Thymus (tissue), 11 donors: Measurements from ENCODE around the gene CRELD2. TPM values are rescaled to one million over a fixed set of nuclear protein-coding genes. Genes with fewer than 3 reads are reported as not detected.

ENCODE experiments used
- DNase-seq, 9 donors: peaks; one replicate each; pipeline ENCODE4 v3.0.0-alpha.2; 2013; ENCODE audit warnings: low spot score in 9 of 9, low read depth in 6 of 9, missing footprints in 1 of 9
- H3K27ac ChIP-seq, 2 donors: one replicate each; pipeline ENCODE4 v1.5.1; 2013; ENCODE audit warnings: control low read depth in 1 of 2, low read depth in 1 of 2, low read length in 1 of 2, mild to moderate bottlenecking in 1 of 2, moderate library complexity in 1 of 2
- H3K27me3 ChIP-seq, 2 donors: one replicate each; pipeline ENCODE4 v1.5.1; 2013; ENCODE audit warnings: low read length in 1 of 2; ENCODE audit not compliant: control insufficient read depth in 2 of 2, insufficient read depth in 1 of 2
- H3K36me3 ChIP-seq, 2 donors: one replicate each; pipeline ENCODE4 v1.5.1; 2013; ENCODE audit warnings: low read length in 1 of 2, mild to moderate bottlenecking in 1 of 2, moderate library complexity in 1 of 2; ENCODE audit not compliant: control insufficient read depth in 2 of 2, insufficient read depth in 2 of 2
- H3K4me1 ChIP-seq, 2 donors: one replicate each; pipeline ENCODE4 v1.5.1; 2013; ENCODE audit warnings: low read length in 2 of 2; ENCODE audit not compliant: control insufficient read depth in 2 of 2, insufficient read depth in 2 of 2
- H3K4me3 ChIP-seq, 2 donors: one replicate each; pipeline ENCODE4 v1.5.1; 2013; ENCODE audit warnings: low read length in 2 of 2, control low read depth in 1 of 2, mild to moderate bottlenecking in 1 of 2
- H3K9me3 ChIP-seq, 2 donors: one replicate each; pipeline ENCODE4 v1.5.1; 2013; ENCODE audit warnings: low read length in 1 of 2, mild to moderate bottlenecking in 1 of 2; ENCODE audit not compliant: control insufficient read depth in 2 of 2, insufficient read depth in 1 of 2
- WGBS: extraction: QIAGEN DNeasy Blood & Tissue Kit; methylation state at CpG from one replicate; pipeline ENCODE4 v1.1.7; 2013; 5-methylcytosine and 5-hydroxymethylcytosine counted together
- polyA plus RNA-seq: library from polyadenylated mRNA; stranded (reverse); fragments of 200-250 nt; gene quantifications from one replicate; pipeline ENCODE4 v1.2.3, GENCODE V29; 2013
- total RNA-seq: library from RNA; stranded (reverse); fragments of 120-200 nt; gene quantifications from one replicate; pipeline ENCODE4 v1.2.4, GENCODE V29; 2013
- donor health status: healthy.

CRELD2 gene
- total and polyA plus RNA-seq, 2 donors = 24.3 to 25.8 TPM

- 91% methylated on average over 12 of the region's 12 CpGs for WGBS
- Histone ChIP-seq H3K4me1 (peaks cover 10 to 20% of the 10 kb centered on the region in 2 donors), H3K27me3 (no peaks in the 10 kb centered on the region), H3K36me3 (peaks cover 4 to 7% of the 10 kb centered on the region in 2 donors), H3K9me3 (no peaks in the 10 kb centered on the region), H3K27ac (no peak overlapping the region), H3K4me3 (no peak overlapping the region)
- no peak for DNase-seq
These were observed 39.5 kb downstream of the CRELD2 start for GRCh38 chr22:49957826-49958365.

DNA sequence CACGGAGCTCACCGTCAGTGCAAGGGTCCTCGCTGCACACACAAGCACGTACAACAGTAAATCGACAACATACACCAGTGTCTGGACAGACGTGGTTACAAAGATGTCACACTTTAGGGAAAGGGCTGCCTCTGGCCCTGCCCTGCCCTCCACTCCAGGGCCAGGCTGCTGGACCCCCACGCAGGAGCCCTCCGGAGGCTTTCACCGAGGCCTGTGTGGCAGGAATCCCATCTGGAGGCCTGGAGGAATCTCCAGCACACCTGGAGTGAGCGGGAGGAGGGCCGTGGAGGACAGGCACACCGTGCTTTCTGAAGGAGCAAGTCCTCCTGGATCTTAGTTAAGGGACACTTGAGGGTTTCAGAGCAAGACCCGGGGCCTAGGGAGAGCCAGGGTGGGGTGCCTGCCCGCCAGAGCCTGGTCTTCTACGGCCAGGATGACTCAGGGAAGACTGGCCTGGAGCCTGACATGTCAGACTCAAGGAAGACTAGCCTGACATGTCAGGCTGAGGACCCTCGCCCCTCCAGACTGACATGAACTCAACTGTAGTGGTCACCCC is 40.0 kb downstream of the CRELD2 start:
- H3K9me3 ChIP-seq = no peaks in the 10 kb centered on the region
- DNase-seq = no peak
- 97% methylated on average over 16 of the region's 16 CpGs for WGBS

DNA sequence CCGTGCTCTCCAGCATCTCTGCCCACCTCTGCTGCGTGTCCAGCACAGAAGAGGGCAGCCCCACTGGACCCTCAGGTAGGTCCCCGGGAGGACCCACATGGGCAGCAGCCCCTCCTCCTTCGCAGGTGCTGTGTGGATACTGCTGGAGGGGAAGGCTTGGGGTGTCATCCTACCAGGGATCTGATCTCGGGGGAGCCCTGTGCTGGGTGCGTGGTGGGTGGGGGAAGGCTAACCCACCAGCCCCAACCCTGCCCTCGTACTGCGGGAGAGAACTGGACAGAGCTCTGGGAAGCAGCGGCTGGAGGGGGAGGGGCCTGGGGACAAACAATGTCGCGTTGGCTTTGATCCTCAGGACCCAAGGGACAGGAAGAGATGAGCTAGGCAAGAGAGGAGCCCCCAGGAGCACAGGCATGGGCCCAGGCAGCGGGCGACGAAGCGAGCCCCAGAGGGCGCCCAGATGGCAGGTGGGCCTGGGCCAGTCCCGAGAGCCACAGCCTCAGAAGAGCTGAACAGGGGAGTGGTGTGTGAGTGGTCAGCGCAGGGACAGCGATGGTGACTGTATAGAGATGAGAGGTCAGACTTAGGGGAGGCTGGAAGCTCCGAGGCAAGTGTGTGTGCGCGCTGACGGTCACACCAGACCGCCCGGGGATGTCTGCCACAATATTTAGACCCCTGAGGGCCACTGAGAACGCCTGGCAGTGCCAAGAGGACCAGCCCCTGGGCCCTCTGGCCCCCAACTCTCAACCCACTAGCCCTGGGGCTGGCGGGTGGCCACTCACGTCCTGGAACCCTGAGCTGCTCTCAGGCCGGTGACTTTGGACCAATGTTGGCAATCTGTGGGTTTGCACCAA is 40.7 kb downstream of the CRELD2 start:
- Histone ChIP-seq H3K27me3 (no peaks in the 10 kb centered on the region), H3K27ac (no peak overlapping the region), H3K9me3 (no peaks in the 10 kb centered on the region), H3K4me1 (peaks cover 19 to 32% of the 10 kb centered on the region in 2 donors), H3K4me3 (peak overlapping the region in 1 of 2 donors; percentile 92), H3K36me3 (peaks cover 14 to 19% of the 10 kb centered on the region in 2 donors)
- DNase-seq = no peak
- WGBS = 93% methylated on average over 29 of the region's 29 CpGs

More for the DNA sequence above, 40.0 kb downstream of the CRELD2 start:
- Histone ChIP-seq H3K4me3 (no peak overlapping the region), H3K27ac (no peak overlapping the region), H3K36me3 (peaks cover 9 to 12% of the 10 kb centered on the region in 2 donors), H3K27me3 (no peaks in the 10 kb centered on the region), H3K4me1 (peaks cover 16 to 25% of the 10 kb centered on the region in 2 donors)

GRCh38 chr22:49959782-49960158 is 41.3 kb downstream of the CRELD2 start:
- WGBS = 14% methylated on average over 21 of the region's 21 CpGs

GRCh38 chr22:49960159-49961004 is 41.9 kb downstream of the CRELD2 start, which contains the start of gene PIM3:
PIM3 (plus strand) TSS chr22:49960772; CDS start chr22:49960948, 176 bp downstream.
- peak within 1 kb of the TSS; percentile 59 to 92 for H3K4me3 ChIP-seq
- peak within 1 kb of the TSS; percentile 65 to 97 for H3K27ac ChIP-seq
- no peaks in the 10 kb centered on the region for H3K9me3 ChIP-seq
- H3K36me3 ChIP-seq = peaks cover 24 to 25% of the 10 kb centered on the region in 2 donors
- peak; percentile 79 to 97 (median 92) for DNase-seq
- H3K4me1 ChIP-seq = peaks cover 19 to 34% of the 10 kb centered on the region in 2 donors
- WGBS = under 1% methylated on average over 137 of the region's 137 CpGs
- no peaks in the 10 kb centered on the region for H3K27me3 ChIP-seq

More at GRCh38 chr22:49959782-49960158, 41.3 kb downstream of the CRELD2 start:
- H3K27ac ChIP-seq = peak overlapping the region; percentile 65 to 97
- H3K4me1 ChIP-seq = peaks cover 19 to 38% of the 10 kb centered on the region in 2 donors
- peaks cover 18 to 24% of the 10 kb centered on the region in 2 donors for H3K36me3 ChIP-seq
- H3K9me3 ChIP-seq = no peaks in the 10 kb centered on the region
- peak overlapping the region; percentile 45 to 92 for H3K4me3 ChIP-seq
- no peak for DNase-seq
- H3K27me3 ChIP-seq = no peaks in the 10 kb centered on the region

DNA sequence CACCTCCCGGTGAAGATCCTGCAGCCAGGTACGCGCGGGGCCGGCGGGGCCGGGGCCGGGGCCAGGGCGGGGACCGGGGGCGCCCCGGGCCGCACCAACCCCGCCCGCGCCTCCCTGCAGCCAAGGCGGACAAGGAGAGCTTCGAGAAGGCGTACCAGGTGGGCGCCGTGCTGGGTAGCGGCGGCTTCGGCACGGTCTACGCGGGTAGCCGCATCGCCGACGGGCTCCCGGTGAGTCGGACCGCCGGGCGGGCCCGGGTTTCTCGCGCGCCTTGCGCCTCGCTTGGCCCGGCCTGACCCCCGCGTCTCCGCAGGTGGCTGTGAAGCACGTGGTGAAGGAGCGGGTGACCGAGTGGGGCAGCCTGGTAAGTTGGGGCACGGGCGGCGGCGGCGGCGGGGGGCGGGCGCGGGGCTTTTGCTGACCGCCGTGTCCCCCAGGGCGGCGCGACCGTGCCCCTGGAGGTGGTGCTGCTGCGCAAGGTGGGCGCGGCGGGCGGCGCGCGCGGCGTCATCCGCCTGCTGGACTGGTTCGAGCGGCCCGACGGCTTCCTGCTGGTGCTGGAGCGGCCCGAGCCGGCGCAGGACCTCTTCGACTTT is 42.7 kb downstream of the CRELD2 start:
- H3K4me1 ChIP-seq = peaks cover 19 to 33% of the 10 kb centered on the region in 2 donors
- H3K27me3 ChIP-seq = no peaks in the 10 kb centered on the region
- peaks cover 25 to 27% of the 10 kb centered on the region in 2 donors for H3K36me3 ChIP-seq
- under 1% methylated on average over 83 of the region's 84 CpGs for WGBS
- DNase-seq = peak in 2 of 9 donors; percentile 42 to 46
- no peaks in the 10 kb centered on the region for H3K9me3 ChIP-seq
- peak overlapping the region in 1 of 2 donors; percentile 97 for H3K27ac ChIP-seq
- H3K4me3 ChIP-seq = peak overlapping the region; percentile 59 to 92

- WGBS = 1% methylated on average over 49 of the region's 49 CpGs
- Histone ChIP-seq H3K27ac (peak overlapping the region; percentile 48 to 97), H3K27me3 (no peaks in the 10 kb centered on the region), H3K4me1 (peaks cover 19 to 38% of the 10 kb centered on the region in 2 donors), H3K4me3 (peak overlapping the region; percentile 59 to 92), H3K9me3 (no peaks in the 10 kb centered on the region), H3K36me3 (peaks cover 25 to 27% of the 10 kb centered on the region in 2 donors)
- DNase-seq = no peak
These were observed 43.2 kb downstream of the CRELD2 start for GRCh38 chr22:49961601-49962011.

DNA sequence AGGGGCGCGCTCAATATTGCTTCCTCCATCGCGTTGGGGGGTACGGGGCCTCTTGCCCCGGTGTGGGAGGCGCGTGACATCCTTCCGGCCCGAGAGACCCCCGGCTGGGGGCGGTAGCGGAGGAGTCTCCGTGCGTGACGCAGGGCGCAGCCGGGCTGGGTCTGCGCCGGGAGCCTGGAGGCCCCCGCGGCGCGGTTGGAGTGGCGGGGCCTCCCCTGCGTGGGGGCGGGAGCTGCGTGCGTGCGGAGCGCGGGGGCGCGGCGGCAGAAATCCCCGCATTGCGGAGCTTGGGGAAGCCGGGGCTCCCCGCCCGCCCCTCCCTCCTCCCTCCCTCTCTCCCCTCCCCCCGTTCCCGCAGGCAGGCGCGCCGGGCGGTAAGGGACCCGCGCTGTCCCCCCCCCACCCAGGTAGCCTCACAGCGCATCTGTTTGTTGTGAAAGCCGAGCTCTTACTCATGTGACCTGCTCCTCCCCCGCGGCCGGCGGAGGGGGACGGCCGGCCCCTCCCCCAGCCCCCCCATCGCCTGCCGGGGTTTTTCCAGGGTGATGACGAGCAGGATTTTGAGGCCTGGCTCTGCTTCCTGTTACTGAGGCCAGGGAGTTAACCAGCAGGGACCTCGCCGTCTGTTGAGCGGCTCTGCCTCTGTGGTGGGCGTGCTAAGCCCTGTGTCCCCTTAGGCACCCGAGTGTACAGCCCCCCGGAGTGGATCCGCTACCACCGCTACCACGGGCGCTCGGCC is 43.7 kb downstream of the CRELD2 start:
- H3K36me3 ChIP-seq = peaks cover 25 to 27% of the 10 kb centered on the region in 2 donors
- WGBS = 11% methylated on average over 70 of the region's 70 CpGs
- H3K4me1 ChIP-seq = peaks cover 25 to 44% of the 10 kb centered on the region in 2 donors
- H3K27me3 ChIP-seq = no peaks in the 10 kb centered on the region
- peak overlapping the region; percentile 74 to 97 for H3K27ac ChIP-seq
- peak in 4 of 9 donors; percentile 38 to 75 (median 60) for DNase-seq
- H3K4me3 ChIP-seq = peak overlapping the region; percentile 59 to 92
- no peaks in the 10 kb centered on the region for H3K9me3 ChIP-seq
